Stimulated activated naive CD4-positive, alpha-beta T cell treated with Interleukin-2 at 50 U/mL for 16 hours (primary cell): Measurements from ENCODE around the gene RGS14.
A peak's percentile ranks its signal among the peaks of the same experiment; 100 is the strongest.

Experiments
- DNase-seq: peaks from one replicate; lab custom pipeline; 2025; lab: John Stamatoyannopoulos, UW

The RGS14 gene

GRCh38 chr5:177357459-177358351 lies at the start of gene RGS14:
RGS14 (plus strand) TSS chr5:177357924; CDS start chr5:177358025, 101 bp downstream.
- peak; percentile 62 for DNase-seq

GRCh38 chr5:177308740-177309139 lies 49.0 kb upstream of the RGS14 start:
- no peak for DNase-seq

DNA sequence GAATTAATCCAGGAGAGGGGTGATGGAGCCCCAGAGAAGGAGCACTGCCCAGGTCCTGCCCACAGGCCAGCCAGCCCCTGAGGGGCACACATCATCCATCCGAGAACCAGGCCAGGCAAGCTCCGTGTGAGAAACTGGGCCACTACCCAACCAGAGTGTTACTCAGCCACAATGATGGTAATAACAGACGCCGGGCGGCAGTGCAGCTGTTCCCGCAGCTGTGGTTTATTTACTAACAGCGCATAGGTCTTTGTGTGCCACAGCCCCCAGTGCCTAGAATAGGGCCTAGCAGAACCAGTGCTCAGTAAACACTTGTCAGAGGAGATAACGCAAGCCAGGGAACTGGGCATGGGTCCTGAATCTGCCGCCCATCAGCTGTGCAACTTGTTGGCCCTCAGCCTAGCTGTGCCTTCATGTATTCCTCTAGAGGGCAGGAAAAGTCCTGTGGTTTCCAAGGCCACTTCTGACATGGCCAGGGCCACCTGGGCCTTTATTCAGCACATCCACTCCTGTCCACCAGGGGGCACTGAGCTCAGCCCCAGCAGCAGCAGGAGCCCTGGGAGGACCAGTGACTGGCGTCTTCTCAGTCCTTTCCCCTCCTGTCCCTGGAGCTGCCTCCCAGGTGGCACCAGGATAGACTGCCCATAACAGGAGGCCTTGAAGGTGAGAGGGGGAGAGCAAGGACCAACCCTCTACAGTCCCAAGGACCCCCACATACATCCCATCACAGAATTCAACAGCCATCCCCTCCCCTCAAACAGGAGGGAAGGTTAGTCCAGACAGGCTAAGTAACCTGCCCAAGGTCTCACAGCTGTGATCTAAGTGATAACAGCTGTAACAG lies 48.2 kb upstream of the RGS14 start:
- DNase-seq: peak; percentile 63

GRCh38 chr5:177310332-177310731 lies 47.4 kb upstream of the RGS14 start:
- no peak for DNase-seq

GRCh38 chr5:177310757-177311391 lies 46.9 kb upstream of the RGS14 start:
- no peak for DNase-seq

DNA sequence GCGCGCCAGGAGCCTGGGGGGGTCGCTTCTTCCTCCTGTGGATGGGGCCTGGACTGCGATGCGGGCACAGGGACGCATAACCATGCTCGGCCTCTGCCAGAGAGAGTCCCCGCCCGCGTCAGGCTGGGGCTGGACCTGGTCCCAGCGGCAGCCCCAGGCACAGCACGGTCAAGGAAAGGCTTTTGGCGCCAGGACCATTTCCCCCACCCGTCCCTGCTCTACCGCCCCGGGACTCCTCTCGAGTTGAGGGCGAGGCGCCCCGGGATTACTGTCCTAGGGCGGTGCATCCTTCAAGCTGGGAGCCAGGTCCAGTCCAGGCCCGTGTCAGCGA lies 46.4 kb upstream of the RGS14 start:
- no peak for DNase-seq

- DNase-seq: peak; percentile 97
Measured at GRCh38 chr5:177311723-177312648, 45.7 kb upstream of the RGS14 start, which contains the start of gene MXD3. MXD3 (minus strand) TSS chr5:177311898; CDS start chr5:177311830, 68 bp downstream.

- DNase-seq: no peak
Measured at GRCh38 chr5:177312649-177313181, 45.0 kb upstream of the RGS14 start.

DNA sequence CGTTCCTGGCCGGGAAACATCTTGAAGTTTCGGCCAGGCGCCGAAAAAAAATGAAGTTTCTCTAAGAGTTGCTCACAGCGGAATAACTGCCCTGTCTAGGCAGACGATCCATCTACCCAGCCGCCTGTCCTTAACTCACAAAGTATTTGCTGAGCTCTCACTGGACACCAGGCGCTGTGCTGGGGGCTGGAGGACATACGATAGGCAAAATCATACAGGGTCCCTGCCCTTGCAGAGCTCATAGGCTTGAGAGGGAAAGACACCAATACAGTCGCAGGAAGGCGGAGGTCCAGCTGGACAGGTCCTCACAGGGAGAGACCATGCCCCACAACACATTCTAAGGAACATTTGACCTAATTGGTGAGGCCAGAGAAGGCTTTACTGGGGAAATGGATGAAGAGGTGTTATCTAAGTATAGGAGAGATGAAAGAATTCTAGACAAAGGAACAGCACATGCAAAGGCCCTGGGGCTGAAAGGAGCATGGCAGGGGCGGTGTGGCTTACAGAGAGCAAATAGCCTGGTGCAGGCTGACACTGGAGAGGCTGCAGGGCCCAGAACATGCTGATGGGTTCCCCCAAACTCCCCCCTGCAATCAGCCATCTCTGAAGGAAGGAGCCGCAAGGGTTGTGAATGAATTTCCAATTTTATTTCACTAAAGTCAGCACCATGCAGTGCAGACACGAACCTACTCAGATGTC lies 44.0 kb upstream of the RGS14 start:
- no peak for DNase-seq

DNA sequence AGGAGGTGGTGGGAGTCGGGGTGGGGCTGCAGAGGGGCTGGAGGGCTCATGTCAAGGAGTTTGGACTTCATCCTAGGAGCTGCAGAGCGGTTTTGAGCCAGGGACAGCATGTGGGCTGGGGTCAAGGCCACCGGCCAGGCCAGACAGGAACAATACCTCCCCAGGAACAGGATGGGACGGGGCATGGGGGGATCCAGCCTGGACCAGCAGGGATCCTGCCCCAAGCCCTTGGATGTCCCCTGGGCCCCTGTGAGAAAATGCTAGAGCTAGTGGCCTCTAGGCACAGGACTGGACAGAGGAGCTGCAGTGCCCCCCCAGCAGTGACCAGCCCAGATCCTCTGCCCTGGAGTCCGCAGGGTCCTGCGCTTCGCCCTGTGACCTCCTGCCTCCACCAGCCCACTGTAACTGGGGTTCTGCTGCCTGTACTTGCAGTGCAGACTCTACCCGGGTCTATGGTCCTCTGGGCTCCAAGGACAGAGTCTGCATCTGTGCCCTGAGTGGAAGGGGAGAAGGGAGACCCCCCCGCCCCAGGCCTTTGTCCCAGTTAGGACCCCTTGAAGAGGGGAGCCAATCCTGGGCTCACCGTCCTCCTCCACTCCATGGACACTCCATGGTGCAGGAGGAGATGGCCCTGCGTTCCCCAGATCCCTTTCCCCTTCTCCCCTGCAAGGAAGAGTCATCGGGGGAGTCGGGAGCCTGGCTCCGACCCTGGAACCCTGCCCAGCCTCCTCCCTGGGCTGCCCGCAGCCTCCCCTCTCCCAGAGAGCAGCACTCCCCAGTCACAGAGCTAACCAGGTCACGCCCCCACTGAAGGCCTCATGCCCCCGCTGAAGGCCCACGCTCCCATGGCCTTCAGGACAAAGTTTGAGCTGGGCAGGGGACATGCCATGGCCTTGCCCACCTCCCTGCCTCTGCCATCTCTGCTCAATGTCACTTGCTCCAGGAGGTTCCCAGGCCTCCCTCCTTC lies 43.1 kb upstream of the RGS14 start:
- DNase-seq: no peak

DNA sequence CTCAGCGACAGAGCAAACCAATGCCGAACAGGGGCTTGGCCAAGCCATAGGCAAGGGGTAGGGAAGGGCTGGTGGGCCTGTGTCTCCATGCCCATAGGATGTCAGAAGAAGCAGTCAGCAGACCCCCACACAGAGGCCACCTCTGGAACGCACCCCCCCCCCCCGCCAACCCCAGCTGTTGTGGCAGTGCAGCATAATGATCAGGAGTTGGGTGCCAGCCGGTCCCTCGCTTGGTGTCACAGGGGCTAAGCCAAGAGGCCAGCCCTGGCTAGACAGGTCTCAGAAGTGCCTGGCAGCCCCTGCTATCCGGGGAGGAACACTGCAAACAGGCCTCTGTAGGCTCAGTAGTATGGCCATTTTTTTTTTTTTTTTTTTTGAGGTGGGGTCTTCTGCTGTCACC lies 42.3 kb upstream of the RGS14 start:
- no peak for DNase-seq

- DNase-seq: no peak
Measured at GRCh38 chr5:177316005-177316404, 41.7 kb upstream of the RGS14 start.

DNA sequence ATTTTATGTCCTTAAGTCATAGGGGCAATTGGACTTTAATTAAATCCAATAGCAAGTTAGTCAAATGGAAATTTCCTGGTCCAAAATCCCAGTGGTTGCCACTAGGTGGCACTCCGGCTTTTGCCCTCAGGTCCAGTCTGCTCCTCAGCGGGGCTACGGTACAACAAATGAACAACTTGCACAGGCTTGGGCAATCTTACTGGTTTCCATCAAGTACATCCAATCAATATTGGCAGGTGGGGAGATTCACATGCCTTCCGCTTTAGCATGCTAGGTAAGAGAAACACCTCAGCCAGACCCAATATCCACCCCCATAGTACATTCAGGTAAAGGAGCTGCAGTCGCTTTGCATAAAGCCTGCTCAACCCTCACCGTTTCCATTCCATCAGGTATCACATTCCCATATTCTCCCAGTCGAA lies 39.8 kb upstream of the RGS14 start:
- DNase-seq: peak; percentile 59

- no peak for DNase-seq
Measured at GRCh38 chr5:177319913-177320588, 37.7 kb upstream of the RGS14 start.

DNA sequence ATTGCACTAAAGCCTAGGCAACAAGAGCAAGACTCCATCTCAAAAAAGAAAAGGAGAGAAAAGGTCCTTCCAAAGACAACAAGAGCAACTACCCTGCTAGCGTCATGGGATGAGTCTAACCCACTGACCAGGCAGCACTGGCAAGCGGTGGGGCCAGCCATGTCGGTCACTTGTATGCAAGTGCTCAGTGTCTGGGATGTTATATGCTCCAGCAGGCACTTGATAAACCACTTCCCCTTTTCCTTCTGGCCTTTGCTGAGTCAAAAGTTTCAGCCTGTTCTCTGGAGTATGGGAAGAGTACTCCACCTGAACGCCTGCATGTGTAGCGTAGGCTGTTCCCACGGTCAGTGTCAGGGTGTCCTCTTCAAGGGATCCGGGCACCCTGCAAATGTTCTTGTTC lies 36.8 kb upstream of the RGS14 start:
- no peak for DNase-seq

DNA sequence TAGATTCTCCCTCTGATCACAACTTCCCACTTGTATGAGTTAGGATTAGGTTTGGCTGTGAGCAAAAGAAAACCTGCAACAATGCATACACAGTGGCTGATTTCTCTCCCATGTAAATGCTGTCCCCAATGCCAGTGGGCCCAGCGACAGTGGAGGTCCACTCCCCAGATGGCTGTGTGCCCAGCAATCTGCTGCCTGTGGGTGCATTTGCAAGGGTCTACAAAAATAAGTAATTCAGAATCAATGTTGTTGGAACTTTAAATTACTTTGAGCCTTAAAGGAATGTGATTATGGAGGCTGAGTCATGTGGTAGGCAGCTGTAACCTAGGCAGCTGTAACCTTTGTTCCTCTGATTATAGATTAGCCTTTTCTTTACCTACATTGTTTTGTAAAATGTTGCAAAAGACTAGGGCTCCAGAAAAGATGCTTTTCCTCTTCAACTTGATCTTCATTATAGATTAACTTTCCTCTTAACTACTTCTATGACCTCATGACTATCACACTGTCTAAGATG lies 31.8 kb upstream of the RGS14 start:
- DNase-seq: no peak

DNA sequence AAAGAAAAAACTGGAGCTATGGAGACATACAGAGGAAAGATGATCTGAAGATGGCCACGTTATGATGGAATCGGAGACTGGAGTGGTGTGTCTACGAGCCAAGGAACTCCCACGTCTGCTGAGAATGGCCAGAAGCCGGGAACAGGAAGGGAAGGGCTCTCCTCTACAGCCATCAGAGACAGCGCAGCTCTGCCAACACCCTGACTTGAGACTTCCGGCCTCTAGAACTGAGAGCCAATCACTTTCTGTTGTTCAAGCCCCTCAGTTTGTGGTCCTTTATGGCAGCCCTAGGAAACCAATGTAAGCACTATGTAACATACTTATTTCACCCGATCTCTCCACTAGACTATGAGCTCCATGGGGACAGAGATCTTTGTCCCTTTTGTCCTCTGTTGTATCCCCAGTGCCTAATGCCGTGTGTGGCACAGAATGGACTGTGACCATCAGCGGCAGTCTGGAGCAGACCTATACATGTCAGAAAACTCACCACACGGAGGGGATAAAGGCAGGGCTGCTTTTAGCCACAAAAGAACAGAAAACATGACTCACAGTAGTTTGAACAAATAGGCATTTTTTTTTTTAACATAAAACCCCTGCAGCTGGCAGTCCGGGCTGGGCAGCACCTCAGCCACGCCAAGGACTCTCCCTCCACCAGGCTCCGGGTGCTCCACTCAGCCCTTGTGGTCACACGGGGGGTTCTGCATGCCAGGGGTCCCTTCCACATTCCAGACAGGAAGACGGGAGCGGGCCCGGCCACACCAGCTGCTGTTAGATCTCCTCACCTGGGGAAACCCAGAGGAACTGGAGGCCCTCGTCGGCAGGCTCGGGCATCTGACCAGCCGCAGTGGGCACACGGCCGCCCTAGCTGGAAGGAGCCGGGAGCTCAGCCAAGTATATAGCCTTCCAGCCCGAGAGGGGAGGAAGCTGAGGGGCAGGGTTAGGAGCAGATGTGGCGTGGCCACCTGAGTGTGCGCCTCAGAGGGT lies 29.9 kb upstream of the RGS14 start:
- no peak for DNase-seq
